Neural cell (in vitro differentiated cells): Measurements from ENCODE around the gene SHC2. TPM values are rescaled to one million over a fixed set of nuclear protein-coding genes. Genes with fewer than 3 reads are reported as not detected.

Experiments used
- H2AFZ ChIP-seq: fragments of 200-600, 300-800 bp; sonication (generic), shearing (Covaris generic); 2 replicates; pipeline ENCODE4 v1.6.0; 2014; ENCODE audit warnings: low read depth, mild to moderate bottlenecking, antibody characterized with exemption, low read length, moderate library complexity
- H3F3A ChIP-seq: fragments of 200-600 bp; shearing (Covaris generic); 2 replicates; pipeline ENCODE4 v1.6.1; 2016; ENCODE audit warnings: mild to moderate bottlenecking, moderate library complexity, mixed read lengths, antibody characterized with exemption, low read length; ENCODE audit not compliant: insufficient read depth, poor library complexity, severe bottlenecking
- H3K27ac ChIP-seq: fragments of 200-600, 300-800 bp; sonication (generic), shearing (Covaris generic); 2 replicates; pipeline ENCODE4 v1.5.1; 2014; ENCODE audit warnings: mild to moderate bottlenecking, low read length, moderate library complexity
- H3K27me3 ChIP-seq: fragments of 300-800, 200-600 bp; sonication (generic), shearing (Covaris generic); 2 replicates; pipeline ENCODE4 v1.6.0; 2014; ENCODE audit warnings: mild to moderate bottlenecking, low read depth, low read length, moderate library complexity; ENCODE audit not compliant: insufficient read depth
- H3K36me3 ChIP-seq: fragments of 300-800, 200-600 bp; sonication (generic), shearing (Covaris generic); 2 replicates; pipeline ENCODE4 v1.5.1; 2014; ENCODE audit warnings: mild to moderate bottlenecking, antibody characterized with exemption, low read length, moderate library complexity; ENCODE audit not compliant: insufficient read depth
- H3K4me2 ChIP-seq: fragments of 300-800, 200-600 bp; sonication (generic), shearing (Covaris generic); 2 replicates; pipeline ENCODE4 v1.6.0; 2014; ENCODE audit warnings: mild to moderate bottlenecking, low read length
- H3K4me3 ChIP-seq: fragments of 300-800, 200-600 bp; sonication (generic), shearing (Covaris generic); 2 replicates; pipeline ENCODE4 v1.5.1; 2014; ENCODE audit warnings: mild to moderate bottlenecking, low read length, moderate library complexity
- H3K79me2 ChIP-seq: fragments of 200-600 bp; shearing (Covaris generic); replicated peaks from 2 replicates; pipeline ENCODE4 v1.6.0; 2014; ENCODE audit warnings: mild to moderate bottlenecking, low read length, moderate library complexity; ENCODE audit not compliant: insufficient read depth
- H3K9ac ChIP-seq: fragments of 300-800, 200-600 bp; sonication (generic), shearing (Covaris generic); 2 replicates; pipeline ENCODE4 v1.6.1; 2016; ENCODE audit warnings: mild to moderate bottlenecking, low read length, mixed read lengths
- H3K9me2 ChIP-seq: fragments of 200-600 bp; shearing (Covaris generic); 2 replicates; pipeline ENCODE4 v1.6.1; 2016; ENCODE audit warnings: mild to moderate bottlenecking, low read length, mixed read lengths; ENCODE audit not compliant: insufficient read depth
- H3K9me3 ChIP-seq: fragments of 200-600, 300-800 bp; sonication (generic), shearing (Covaris generic); 2 replicates; pipeline ENCODE4 v1.6.1; 2016; ENCODE audit warnings: mild to moderate bottlenecking, mixed run types, low read length, moderate library complexity, mixed read lengths
- H4K20me1 ChIP-seq: fragments of 200-600 bp; shearing (Covaris generic); 2 replicates; pipeline ENCODE4 v1.6.1; 2016; ENCODE audit warnings: mild to moderate bottlenecking, mixed run types; ENCODE audit not compliant: insufficient read depth
- CTCF ChIP-seq: fragments of 450-650 bp; IDR thresholded peaks from 2 replicates; pipeline ENCODE4 v1.5.1; 2014; ENCODE audit warnings: antibody characterized with exemption, mild to moderate bottlenecking, moderate library complexity; ENCODE audit not compliant: poor library complexity, severe bottlenecking
- EP300 ChIP-seq: fragments of 450-650 bp; conservative IDR thresholded peaks from 2 replicates; pipeline ENCODE4 v1.6.1; 2014; ENCODE audit warnings: antibody characterized with exemption, mild to moderate bottlenecking, moderate library complexity; ENCODE audit not compliant: poor library complexity, severe bottlenecking
- EZH2 ChIP-seq: fragments of 200-600, 300-800 bp; shearing (Covaris generic), sonication (generic); IDR thresholded peaks from 2 replicates; pipeline ENCODE4 v1.6.1; 2014; ENCODE audit warnings: antibody characterized with exemption, low read length, borderline replicate concordance, mild to moderate bottlenecking; ENCODE audit not compliant: insufficient read depth, poor library complexity, severe bottlenecking
- MXI1 ChIP-seq: fragments of 450-650 bp; conservative IDR thresholded peaks from 2 replicates; pipeline ENCODE4 v1.6.1; 2014; ENCODE audit warnings: antibody characterized with exemption, mild to moderate bottlenecking; ENCODE audit not compliant: poor library complexity, severe bottlenecking
- POLR2AphosphoS5 ChIP-seq: IDR thresholded peaks from 2 replicates; pipeline ENCODE4 v1.6.1; 2012
- RAD21 ChIP-seq: fragments of 450-650 bp; conservative IDR thresholded peaks from 2 replicates; pipeline ENCODE4 v1.6.1; 2014; ENCODE audit warnings: antibody characterized with exemption, mild to moderate bottlenecking, moderate library complexity
- SMC3 ChIP-seq: fragments of 450-650 bp; conservative IDR thresholded peaks from 2 replicates; pipeline ENCODE4 v1.6.1; 2014; ENCODE audit warnings: antibody characterized with exemption, mild to moderate bottlenecking, moderate library complexity; ENCODE audit not compliant: poor library complexity
- TAF1 ChIP-seq: IDR thresholded peaks from 2 replicates; pipeline ENCODE4 v1.6.1; 2012; ENCODE audit warnings: low read depth
- polyA plus RNA-seq: library from polyadenylated mRNA; depleted of rRNA; stranded (reverse); fragments of >200 nt; gene quantifications from 2 replicates; pipeline ENCODE4 v1.2.3, GENCODE V29; 2014
- TF ChIP-seq, protein P1 (sequence below): IDR thresholded peaks from 2 replicates; pipeline ENCODE4 v1.6.1; 2012; ENCODE audit warnings: borderline replicate concordance

SHC2 gene
- polyA plus RNA-seq, 1 donor from 2014 or later = 75.8 TPM

GRCh38 chr19:391207-391557 lies 69.7 kb downstream of the SHC2 start:
- no peaks in the 10 kb centered on the region for H4K20me1 ChIP-seq
- no peaks in the 10 kb centered on the region for H3K79me2 ChIP-seq
- H3K9me2 ChIP-seq = no peaks in the 10 kb centered on the region
- H3K9me3 ChIP-seq = no peaks in the 10 kb centered on the region
- TF ChIP-seq EP300 (no peak), EZH2 (no peak), MXI1 (no peak), TAF1 (no peak), RAD21 (no peak), POLR2AphosphoS5 (no peak), CTCF (no peak), SMC3 (no peak)
- TF ChIP-seq, protein P1, sequence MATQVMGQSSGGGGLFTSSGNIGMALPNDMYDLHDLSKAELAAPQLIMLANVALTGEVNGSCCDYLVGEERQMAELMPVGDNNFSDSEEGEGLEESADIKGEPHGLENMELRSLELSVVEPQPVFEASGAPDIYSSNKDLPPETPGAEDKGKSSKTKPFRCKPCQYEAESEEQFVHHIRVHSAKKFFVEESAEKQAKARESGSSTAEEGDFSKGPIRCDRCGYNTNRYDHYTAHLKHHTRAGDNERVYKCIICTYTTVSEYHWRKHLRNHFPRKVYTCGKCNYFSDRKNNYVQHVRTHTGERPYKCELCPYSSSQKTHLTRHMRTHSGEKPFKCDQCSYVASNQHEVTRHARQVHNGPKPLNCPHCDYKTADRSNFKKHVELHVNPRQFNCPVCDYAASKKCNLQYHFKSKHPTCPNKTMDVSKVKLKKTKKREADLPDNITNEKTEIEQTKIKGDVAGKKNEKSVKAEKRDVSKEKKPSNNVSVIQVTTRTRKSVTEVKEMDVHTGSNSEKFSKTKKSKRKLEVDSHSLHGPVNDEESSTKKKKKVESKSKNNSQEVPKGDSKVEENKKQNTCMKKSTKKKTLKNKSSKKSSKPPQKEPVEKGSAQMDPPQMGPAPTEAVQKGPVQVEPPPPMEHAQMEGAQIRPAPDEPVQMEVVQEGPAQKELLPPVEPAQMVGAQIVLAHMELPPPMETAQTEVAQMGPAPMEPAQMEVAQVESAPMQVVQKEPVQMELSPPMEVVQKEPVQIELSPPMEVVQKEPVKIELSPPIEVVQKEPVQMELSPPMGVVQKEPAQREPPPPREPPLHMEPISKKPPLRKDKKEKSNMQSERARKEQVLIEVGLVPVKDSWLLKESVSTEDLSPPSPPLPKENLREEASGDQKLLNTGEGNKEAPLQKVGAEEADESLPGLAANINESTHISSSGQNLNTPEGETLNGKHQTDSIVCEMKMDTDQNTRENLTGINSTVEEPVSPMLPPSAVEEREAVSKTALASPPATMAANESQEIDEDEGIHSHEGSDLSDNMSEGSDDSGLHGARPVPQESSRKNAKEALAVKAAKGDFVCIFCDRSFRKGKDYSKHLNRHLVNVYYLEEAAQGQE = no peak
- H3K27ac ChIP-seq = no peak overlapping the region
- no peaks in the 10 kb centered on the region for H3K27me3 ChIP-seq
- H3K9ac ChIP-seq = no peak overlapping the region
- H3K4me2 ChIP-seq = no peak overlapping the region
- no peaks in the 10 kb centered on the region for H3K36me3 ChIP-seq
- no peak overlapping the region for H2AFZ ChIP-seq
- no peak overlapping the region for H3K4me3 ChIP-seq
- no peaks in the 10 kb centered on the region for H3F3A ChIP-seq

DNA sequence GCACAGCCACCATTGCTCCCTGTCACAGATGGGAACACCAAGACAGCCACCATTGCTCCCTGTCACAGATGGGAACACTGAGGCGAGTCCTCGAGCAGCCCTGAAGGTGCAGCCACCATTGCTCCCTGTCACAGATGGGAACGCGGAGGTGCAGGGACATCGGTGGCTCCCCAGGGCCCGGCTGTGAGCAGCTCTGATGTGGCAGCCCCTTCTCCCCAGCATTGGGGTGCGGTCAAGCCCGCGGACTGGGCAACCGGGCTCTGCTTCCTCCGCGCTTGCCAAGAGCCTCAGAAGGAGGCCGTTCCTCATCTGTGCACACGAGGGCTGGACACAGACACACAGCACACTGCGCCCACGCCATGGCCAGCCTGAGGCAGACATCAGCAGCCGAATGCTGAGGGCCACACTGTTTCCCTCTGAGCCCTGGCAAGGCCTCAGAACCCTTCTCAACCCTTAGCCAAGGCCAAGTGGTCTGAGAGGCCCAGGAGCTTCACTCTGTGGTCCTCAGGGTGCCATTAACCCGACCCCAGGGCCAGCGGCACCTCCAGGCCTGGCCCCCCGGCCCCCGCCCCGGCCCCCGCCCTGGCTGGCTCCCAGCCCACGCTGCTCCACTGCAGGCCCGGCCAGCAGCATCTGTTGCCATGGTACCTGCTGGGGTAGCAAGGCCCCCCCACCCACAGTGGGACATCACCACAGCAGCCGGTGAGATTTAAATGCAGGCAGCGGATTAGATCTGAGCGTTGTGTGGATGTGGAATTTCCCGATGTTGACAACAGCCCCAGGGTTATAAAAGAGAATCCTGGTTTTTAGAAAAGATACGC lies 70.2 kb downstream of the SHC2 start:
- Histone ChIP-seq H3K9me3 (no peaks in the 10 kb centered on the region), H4K20me1 (no peaks in the 10 kb centered on the region), H3K9me2 (no peaks in the 10 kb centered on the region), H3F3A (no peaks in the 10 kb centered on the region), H3K4me2 (no peak overlapping the region), H3K27me3 (no peaks in the 10 kb centered on the region), H3K36me3 (no peaks in the 10 kb centered on the region), H2AFZ (no peak overlapping the region), H3K4me3 (no peak overlapping the region), H3K79me2 (no peaks in the 10 kb centered on the region), H3K27ac (no peak overlapping the region), H3K9ac (no peak overlapping the region)
- TF ChIP-seq SMC3 (no peak), MXI1 (no peak), EP300 (no peak), TAF1 (no peak), CTCF (no peak)
- TF ChIP-seq, protein P1 = no peak
